ENCODE results near the gene FHAD1.

DNA sequence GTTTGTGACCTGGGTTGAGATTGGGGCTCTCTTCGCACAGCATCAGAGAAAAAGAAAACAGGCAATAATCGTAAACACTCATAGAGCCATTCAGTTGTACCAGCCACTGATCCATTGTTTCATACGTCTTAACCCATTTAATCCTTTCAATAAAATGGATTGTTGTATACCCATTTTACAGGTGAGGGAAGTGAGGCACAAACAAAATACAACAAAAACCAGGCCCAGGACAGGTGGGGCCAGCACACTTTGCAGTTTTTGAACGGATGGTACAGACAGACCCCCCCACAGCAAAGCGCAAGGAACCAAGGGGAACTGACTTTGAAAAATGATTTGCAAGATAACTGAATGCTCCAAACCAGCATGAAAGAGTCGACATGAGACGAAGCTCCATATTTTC is 4.3 kb upstream of the FHAD1 start:
- TF ChIP-seq EP300 (IDR thresholded peaks at IDR 0.05; ENCODE audit: borderline replicate concordance), result no peak
- no peak for TF ChIP-seq YY1 (IDR thresholded peaks at IDR 0.05; ENCODE audit: low read depth)
- TF ChIP-seq, protein P1, sequence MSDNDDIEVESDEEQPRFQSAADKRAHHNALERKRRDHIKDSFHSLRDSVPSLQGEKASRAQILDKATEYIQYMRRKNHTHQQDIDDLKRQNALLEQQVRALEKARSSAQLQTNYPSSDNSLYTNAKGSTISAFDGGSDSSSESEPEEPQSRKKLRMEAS (IDR thresholded peaks at IDR 0.05), result no peak
- TF ChIP-seq CEBPB (IDR thresholded peaks at IDR 0.05), result no peak
- no peak for TF ChIP-seq CREB1 (IDR thresholded peaks at IDR 0.05; ENCODE audit: low read depth)
- TF ChIP-seq RAD21 (IDR thresholded peaks at IDR 0.05; ENCODE audit: low read depth), result no peak
- TF ChIP-seq, protein P2, sequence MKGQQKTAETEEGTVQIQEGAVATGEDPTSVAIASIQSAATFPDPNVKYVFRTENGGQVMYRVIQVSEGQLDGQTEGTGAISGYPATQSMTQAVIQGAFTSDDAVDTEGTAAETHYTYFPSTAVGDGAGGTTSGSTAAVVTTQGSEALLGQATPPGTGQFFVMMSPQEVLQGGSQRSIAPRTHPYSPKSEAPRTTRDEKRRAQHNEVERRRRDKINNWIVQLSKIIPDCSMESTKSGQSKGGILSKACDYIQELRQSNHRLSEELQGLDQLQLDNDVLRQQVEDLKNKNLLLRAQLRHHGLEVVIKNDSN (IDR thresholded peaks at IDR 0.05), result no peak
- TF ChIP-seq EGR1 (IDR thresholded peaks at IDR 0.05), result no peak
- TF ChIP-seq FOXM1 (IDR thresholded peaks at IDR 0.05; ENCODE audit: borderline replicate concordance, low read depth), result no peak
- no peak for TF ChIP-seq ZBTB7A (IDR thresholded peaks at IDR 0.05; ENCODE audit: low read depth)
